ENCODE data around the gene TMEM248. TPM values are rescaled to one million over a fixed set of nuclear protein-coding genes. Genes with fewer than 3 reads are reported as not detected.

Gene TMEM248
- total and polyA plus RNA-seq, 9 donors, result 51.5 to 64.7 (median 54.2) TPM

DNA sequence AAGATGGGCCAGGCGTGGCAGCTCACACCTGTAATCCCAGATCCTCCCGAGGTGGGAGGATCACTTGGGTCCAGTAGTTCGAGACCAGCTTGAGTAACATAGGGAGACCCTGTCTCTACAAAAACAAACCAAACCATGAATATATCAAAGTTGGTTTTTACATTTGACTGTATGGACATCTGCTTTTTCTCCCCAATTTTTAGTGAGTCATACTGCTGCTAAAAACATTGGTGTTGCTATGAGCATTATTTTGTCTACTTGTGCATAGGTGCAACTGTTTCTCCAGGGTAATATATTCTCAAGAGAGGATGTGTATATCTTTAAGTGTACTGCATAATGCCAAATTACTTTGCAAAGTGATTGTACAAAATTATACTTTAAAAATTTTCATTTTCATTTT, 769 bp upstream of the TMEM248 start:
- H3K36me3 ChIP-seq (ENCODE audit: control insufficient read depth, insufficient read depth, low read length), result peaks cover 12% of the 10 kb centered on the region
- H3K9me3 ChIP-seq (replicated peaks; ENCODE audit: control insufficient read depth, low read depth, low read length), result no peaks in the 10 kb centered on the region
- peaks cover 17% of the 10 kb centered on the region for H3K4me1 ChIP-seq (ENCODE audit: control insufficient read depth, insufficient read depth, low read length)
- H3K27me3 ChIP-seq (ENCODE audit: control insufficient read depth, insufficient read depth, low read length), result no peaks in the 10 kb centered on the region
- WGBS (ENCODE audit: insufficient coverage), result no CpG with 5 or more reads among the region's 3 CpGs
- no peak for DNase-seq
- peak overlapping the region; percentile 60 for H3K4me3 ChIP-seq (ENCODE audit: low read length)
- H3K27ac ChIP-seq (ENCODE audit: low read length), result peak overlapping the region; percentile 36

DNA sequence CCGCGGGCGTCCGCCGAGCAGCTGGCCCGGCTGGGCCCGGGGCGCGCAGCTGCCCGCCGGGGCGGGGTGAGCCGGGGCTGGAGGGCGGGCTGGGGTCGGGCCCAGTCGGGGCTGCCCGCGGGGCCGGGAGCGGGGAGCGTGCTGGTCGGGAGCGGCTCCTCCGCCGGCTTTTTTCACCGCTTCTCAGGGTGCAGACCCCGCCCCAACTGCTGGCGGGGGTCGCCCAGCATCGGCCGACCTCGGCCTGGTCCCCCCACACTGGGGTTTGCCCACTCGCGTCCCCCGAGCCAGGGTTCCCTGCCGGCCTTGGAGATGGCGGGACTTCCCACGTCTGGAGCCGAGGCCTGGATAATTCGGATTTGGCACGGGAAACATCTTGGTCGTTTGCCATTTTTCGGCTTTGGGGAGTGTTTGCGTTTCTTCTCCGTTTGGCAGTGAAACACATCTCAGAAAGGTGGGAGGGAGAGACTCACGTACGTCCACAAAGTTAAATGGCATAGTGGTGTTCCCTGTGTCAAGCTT, 432 bp downstream of the TMEM248 start:
- WGBS (ENCODE audit: insufficient coverage), result under 1% methylated on average over 45 of the region's 47 CpGs
- no peaks in the 10 kb centered on the region for H3K9me3 ChIP-seq (replicated peaks; ENCODE audit: control insufficient read depth, low read depth, low read length)
- peaks cover 13% of the 10 kb centered on the region for H3K36me3 ChIP-seq (ENCODE audit: control insufficient read depth, insufficient read depth, low read length)
- H3K27ac ChIP-seq (ENCODE audit: low read length), result peak overlapping the region; percentile 73
- H3K4me3 ChIP-seq (ENCODE audit: low read length), result peak overlapping the region; percentile 60
- peak; percentile 79 for DNase-seq
- no peaks in the 10 kb centered on the region for H3K27me3 ChIP-seq (ENCODE audit: control insufficient read depth, insufficient read depth, low read length)
- peaks cover 24% of the 10 kb centered on the region for H3K4me1 ChIP-seq (ENCODE audit: control insufficient read depth, insufficient read depth, low read length)

DNA sequence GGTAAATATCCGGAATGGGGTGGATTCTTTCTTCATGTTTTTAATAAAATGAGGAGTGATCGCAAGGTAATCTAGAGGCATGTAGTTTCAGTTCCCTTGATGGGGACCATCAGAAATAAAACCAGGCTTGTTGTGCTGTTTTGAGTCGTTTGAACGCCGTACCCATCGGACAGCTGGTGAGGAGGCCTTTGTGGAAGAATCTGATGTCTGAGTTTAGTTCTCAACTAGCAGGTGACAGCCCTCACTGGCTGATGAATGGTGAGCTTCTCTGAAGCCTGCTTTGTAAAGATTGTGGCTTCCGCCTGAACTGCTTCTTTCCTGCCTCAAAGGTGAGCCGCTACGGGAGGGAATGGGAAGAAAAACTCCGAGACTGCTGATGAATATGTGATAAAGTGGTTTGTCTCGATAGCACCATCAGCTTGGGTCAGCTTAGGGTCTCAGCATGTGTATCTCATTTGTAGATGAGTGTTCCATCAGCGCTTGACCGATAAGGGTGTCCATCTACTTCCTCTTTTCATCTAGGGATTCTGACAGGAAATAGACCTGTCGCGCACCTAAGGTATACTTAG, 977 bp downstream of the TMEM248 start:
- DNase-seq, result no peak
- Histone ChIP-seq H3K27ac (ENCODE audit: low read length) (peak overlapping the region; percentile 73), H3K27me3 (ENCODE audit: control insufficient read depth, insufficient read depth, low read length) (no peaks in the 10 kb centered on the region), H3K9me3 (replicated peaks; ENCODE audit: control insufficient read depth, low read depth, low read length) (no peaks in the 10 kb centered on the region), H3K36me3 (ENCODE audit: control insufficient read depth, insufficient read depth, low read length) (peaks cover 13% of the 10 kb centered on the region), H3K4me1 (ENCODE audit: control insufficient read depth, insufficient read depth, low read length) (peaks cover 24% of the 10 kb centered on the region), H3K4me3 (ENCODE audit: low read length) (peak overlapping the region; percentile 60)
- WGBS (ENCODE audit: insufficient coverage), result 7% methylated on average over 11 of the region's 15 CpGs

DNA sequence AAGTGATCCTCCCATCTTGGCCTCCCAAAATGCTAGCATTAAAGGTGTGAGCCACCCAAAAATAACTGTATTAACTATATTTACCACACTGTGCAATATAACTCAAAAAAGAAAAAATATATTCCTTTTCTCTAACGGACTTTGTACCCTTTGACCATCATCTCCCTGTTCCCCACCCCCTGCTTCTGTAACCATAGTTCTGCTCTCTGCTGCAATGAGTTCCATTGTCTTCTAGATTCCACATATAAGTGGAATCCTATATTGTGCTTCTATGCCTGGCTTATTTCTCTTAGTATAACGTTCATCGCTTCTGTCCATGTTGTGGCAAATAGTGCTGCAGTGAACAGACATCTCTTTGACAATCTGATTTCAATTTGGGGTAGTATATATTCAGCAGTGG, 4.2 kb downstream of the TMEM248 start:
- H3K4me3 ChIP-seq (ENCODE audit: low read length), result no peak overlapping the region
- H3K27me3 ChIP-seq (ENCODE audit: control insufficient read depth, insufficient read depth, low read length), result no peaks in the 10 kb centered on the region
- 82% methylated on average over 3 of the region's 3 CpGs for WGBS (ENCODE audit: insufficient coverage)
- no peaks in the 10 kb centered on the region for H3K9me3 ChIP-seq (replicated peaks; ENCODE audit: control insufficient read depth, low read depth, low read length)
- H3K4me1 ChIP-seq (ENCODE audit: control insufficient read depth, insufficient read depth, low read length), result peaks cover 22% of the 10 kb centered on the region
- peaks cover 19% of the 10 kb centered on the region for H3K36me3 ChIP-seq (ENCODE audit: control insufficient read depth, insufficient read depth, low read length)
- no peak for DNase-seq
- H3K27ac ChIP-seq (ENCODE audit: low read length), result no peak overlapping the region

DNA sequence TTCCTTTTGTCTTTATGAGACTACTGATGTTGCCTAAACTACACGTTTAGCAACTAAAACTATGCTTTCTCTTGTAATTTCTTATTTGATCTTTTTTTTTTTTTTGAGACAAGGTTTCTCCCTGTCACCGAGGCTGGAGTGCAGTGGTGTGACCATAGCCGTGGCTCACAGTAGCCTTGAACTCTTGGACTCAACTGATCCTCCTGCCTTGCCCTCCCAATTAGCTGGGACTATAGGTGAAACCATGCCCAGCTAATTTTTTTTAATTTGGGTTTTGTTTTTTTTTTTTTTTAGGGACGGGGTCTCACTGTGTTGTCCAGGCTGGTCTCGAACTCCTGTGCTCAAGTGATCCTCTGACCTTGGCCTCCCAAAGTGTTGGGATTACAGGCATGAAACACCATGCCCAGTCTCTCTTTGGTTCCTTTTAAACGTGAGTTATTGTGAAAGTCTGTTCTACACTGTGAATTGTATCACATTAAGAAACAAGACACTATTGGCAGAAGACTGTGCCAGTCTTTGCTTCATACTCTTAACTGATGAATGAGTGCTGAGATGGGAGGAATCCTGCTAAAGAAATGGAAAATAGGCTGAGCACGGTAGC, 6.4 kb downstream of the TMEM248 start:
- WGBS (ENCODE audit: insufficient coverage), result 100% methylated on average over 1 of the region's 7 CpGs
- H3K4me1 ChIP-seq (ENCODE audit: control insufficient read depth, insufficient read depth, low read length), result peaks cover 16% of the 10 kb centered on the region
- no peak overlapping the region for H3K27ac ChIP-seq (ENCODE audit: low read length)
- H3K9me3 ChIP-seq (replicated peaks; ENCODE audit: control insufficient read depth, low read depth, low read length), result no peaks in the 10 kb centered on the region
- no peaks in the 10 kb centered on the region for H3K27me3 ChIP-seq (ENCODE audit: control insufficient read depth, insufficient read depth, low read length)
- no peak for DNase-seq
- no peak overlapping the region for H3K4me3 ChIP-seq (ENCODE audit: low read length)
- peaks cover 21% of the 10 kb centered on the region for H3K36me3 ChIP-seq (ENCODE audit: control insufficient read depth, insufficient read depth, low read length)

DNA sequence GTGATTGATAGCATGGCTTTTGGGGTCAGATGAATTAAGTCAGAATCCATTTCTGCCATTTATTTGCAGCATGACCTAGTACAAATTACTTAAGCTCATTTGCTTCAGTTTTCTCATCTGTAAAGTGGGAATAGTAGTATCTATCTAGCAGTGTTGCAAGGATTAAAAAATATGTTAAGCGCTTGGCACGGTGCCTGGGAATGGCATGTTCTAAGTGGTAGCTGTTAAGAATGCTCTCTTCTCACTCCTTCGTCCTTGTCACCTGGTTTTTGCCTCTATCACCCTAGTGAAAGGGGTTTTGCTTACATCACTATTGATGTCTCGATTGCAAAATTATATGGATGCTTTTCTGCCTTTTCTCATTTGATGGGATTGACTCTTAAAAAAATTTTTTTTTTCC, 7.4 kb downstream of the TMEM248 start:
- H3K4me3 ChIP-seq (ENCODE audit: low read length), result no peak overlapping the region
- no peaks in the 10 kb centered on the region for H3K9me3 ChIP-seq (replicated peaks; ENCODE audit: control insufficient read depth, low read depth, low read length)
- H3K27ac ChIP-seq (ENCODE audit: low read length), result no peak overlapping the region
- peaks cover 7% of the 10 kb centered on the region for H3K4me1 ChIP-seq (ENCODE audit: control insufficient read depth, insufficient read depth, low read length)
- WGBS (ENCODE audit: insufficient coverage), result no CpG with 5 or more reads among the region's 4 CpGs
- DNase-seq, result no peak
- H3K36me3 ChIP-seq (ENCODE audit: control insufficient read depth, insufficient read depth, low read length), result peaks cover 18% of the 10 kb centered on the region
- H3K27me3 ChIP-seq (ENCODE audit: control insufficient read depth, insufficient read depth, low read length), result no peaks in the 10 kb centered on the region

DNA sequence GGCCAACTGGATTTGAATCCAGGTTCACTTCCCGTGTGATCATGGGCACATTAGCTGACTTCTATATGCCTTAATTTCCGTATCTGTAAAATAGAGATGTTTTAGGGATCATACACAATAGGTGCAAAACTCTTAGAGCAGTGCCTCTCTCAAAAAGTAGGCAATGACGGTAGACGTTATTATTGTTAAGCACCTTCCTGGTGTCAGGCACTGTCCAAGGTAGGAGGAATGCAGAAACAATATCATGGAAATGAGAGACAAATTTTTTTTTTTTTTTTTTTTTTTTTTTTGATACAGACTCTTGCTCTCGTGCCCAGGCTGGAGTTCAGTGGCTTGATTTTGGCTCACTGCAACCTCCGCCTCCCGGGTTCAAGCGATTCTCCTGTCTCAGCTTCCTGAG, 8.1 kb downstream of the TMEM248 start:
- 91% methylated on average over 5 of the region's 8 CpGs for WGBS (ENCODE audit: insufficient coverage)
- Histone ChIP-seq H3K27me3 (ENCODE audit: control insufficient read depth, insufficient read depth, low read length) (no peaks in the 10 kb centered on the region), H3K4me3 (ENCODE audit: low read length) (no peak overlapping the region), H3K9me3 (replicated peaks; ENCODE audit: control insufficient read depth, low read depth, low read length) (no peaks in the 10 kb centered on the region), H3K36me3 (ENCODE audit: control insufficient read depth, insufficient read depth, low read length) (peaks cover 13% of the 10 kb centered on the region), H3K4me1 (ENCODE audit: control insufficient read depth, insufficient read depth, low read length) (peaks cover 6% of the 10 kb centered on the region), H3K27ac (ENCODE audit: low read length) (no peak overlapping the region)
- DNase-seq, result no peak

DNA sequence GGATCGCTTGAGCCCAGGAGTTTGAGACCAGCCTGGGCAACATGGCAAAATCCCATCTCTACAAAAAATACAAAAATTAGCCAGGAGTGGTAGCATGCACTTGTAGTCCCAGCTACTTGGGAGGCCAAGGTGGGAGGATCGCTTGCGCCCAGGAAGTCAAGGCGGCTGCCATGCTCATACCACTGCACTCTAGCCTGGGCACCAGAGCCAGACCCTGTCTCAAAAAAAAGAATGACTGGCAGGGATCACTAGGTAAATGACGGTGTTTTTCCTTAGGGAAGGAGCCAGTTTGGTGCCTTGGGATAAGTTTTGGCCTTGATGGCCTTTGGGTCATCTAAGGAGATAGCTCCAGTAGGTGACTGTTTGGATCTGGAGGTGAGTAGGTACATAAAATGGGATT, 8.9 kb downstream of the TMEM248 start:
- 86% methylated on average over 4 of the region's 5 CpGs for WGBS (ENCODE audit: insufficient coverage)
- Histone ChIP-seq H3K27ac (ENCODE audit: low read length) (no peak overlapping the region), H3K27me3 (ENCODE audit: control insufficient read depth, insufficient read depth, low read length) (no peaks in the 10 kb centered on the region), H3K4me1 (ENCODE audit: control insufficient read depth, insufficient read depth, low read length) (peaks cover 6% of the 10 kb centered on the region), H3K36me3 (ENCODE audit: control insufficient read depth, insufficient read depth, low read length) (peaks cover 12% of the 10 kb centered on the region), H3K4me3 (ENCODE audit: low read length) (no peak overlapping the region), H3K9me3 (replicated peaks; ENCODE audit: control insufficient read depth, low read depth, low read length) (no peaks in the 10 kb centered on the region)
- DNase-seq, result no peak

DNA sequence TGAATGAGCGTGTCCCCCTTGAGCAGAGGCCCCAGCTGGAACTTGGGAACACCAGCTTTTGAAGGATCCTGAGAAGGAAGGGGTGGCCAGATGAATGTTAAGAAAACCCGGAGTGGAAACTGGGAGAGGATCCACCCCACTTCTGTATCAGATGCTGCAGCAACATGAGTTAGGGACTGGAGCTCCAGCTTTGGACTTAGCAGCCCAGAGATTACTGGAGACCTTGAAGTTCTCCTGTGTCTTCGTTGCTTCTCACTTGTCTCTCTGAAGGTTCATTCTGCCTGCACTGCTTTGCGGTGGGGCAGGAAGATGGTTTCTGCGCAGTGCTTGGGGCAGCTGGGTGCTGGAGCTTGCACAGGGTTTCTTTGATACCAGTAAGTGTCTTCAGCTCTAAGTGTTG, 9.3 kb downstream of the TMEM248 start:
- Histone ChIP-seq H3K27ac (ENCODE audit: low read length) (no peak overlapping the region), H3K4me3 (ENCODE audit: low read length) (no peak overlapping the region), H3K27me3 (ENCODE audit: control insufficient read depth, insufficient read depth, low read length) (no peaks in the 10 kb centered on the region), H3K4me1 (ENCODE audit: control insufficient read depth, insufficient read depth, low read length) (peaks cover 6% of the 10 kb centered on the region), H3K36me3 (ENCODE audit: control insufficient read depth, insufficient read depth, low read length) (peaks cover 8% of the 10 kb centered on the region), H3K9me3 (replicated peaks; ENCODE audit: control insufficient read depth, low read depth, low read length) (no peaks in the 10 kb centered on the region)
- 56% methylated on average over 5 of the region's 5 CpGs for WGBS (ENCODE audit: insufficient coverage)
- no peak for DNase-seq

DNA sequence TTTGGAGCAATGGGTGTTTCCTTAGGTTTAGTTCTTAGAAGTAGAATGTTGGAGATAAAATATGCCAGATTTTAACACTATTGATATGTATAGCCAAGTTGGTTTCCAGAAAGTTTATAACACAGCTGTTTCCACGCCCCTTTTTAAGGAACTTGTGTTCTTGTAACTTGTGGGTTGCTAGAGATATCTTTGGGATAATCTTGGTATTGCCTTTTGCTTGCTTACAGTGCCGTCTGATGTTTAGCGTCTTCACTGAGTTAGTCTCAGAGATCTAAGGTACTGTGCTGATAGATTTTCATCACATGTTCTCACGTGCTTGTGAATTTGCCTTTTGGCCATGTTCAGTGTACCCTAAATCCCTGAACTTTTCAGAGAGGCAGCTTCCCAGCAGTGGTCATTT, 12.4 kb downstream of the TMEM248 start:
- no peak overlapping the region for H3K27ac ChIP-seq (ENCODE audit: low read length)
- DNase-seq, result no peak
- H3K4me3 ChIP-seq (ENCODE audit: low read length), result no peak overlapping the region
- H3K36me3 ChIP-seq (ENCODE audit: control insufficient read depth, insufficient read depth, low read length), result peaks cover 8% of the 10 kb centered on the region
- H3K27me3 ChIP-seq (ENCODE audit: control insufficient read depth, insufficient read depth, low read length), result no peaks in the 10 kb centered on the region
- H3K9me3 ChIP-seq (replicated peaks; ENCODE audit: control insufficient read depth, low read depth, low read length), result peaks cover 9% of the 10 kb centered on the region
- H3K4me1 ChIP-seq (ENCODE audit: control insufficient read depth, insufficient read depth, low read length), result no peaks in the 10 kb centered on the region
- WGBS (ENCODE audit: insufficient coverage), result 80% methylated on average over 1 of the region's 4 CpGs

Data from muscle of leg (tissue), 11 donors.